HepG2 (cell line): Measurements from ENCODE around the gene MAP7D3. TPM values are rescaled to one million over a fixed set of nuclear protein-coding genes. Genes with fewer than 3 reads are reported as not detected.

Experiments
- ATAC-seq: fragments of 200-7000 bp; cut with Tn5 transposase; 3 replicates; pipeline ENCODE4 v1.9.1; 2020; ENCODE audit warnings: mild to moderate bottlenecking, moderate library complexity
- BruUV-seq: library from RNA; stranded (reverse); fragments of 400-500 nt; replicated peaks from 2 replicates; lab custom pipeline; 2021; lab: Mats Ljungman, UMichigan
- CTCF ChIA-PET: fragments of 300-600 bp; formaldehyde crosslinking; extraction: SDS; loops from one replicate; lab custom pipeline; 2021; ENCODE audit warnings: low total read pairs, inconsistent platforms, low intra/inter-chr PET ratio; lab: Yijun Ruan, JAX
- POLR2A ChIA-PET: fragments of 350-600 bp; sonication (Branson Sonifier 250); formaldehyde crosslinking; loops from one replicate; lab custom pipeline; 2020; ENCODE audit warnings: antibody characterized with exemption, inconsistent platforms; lab: Yijun Ruan, JAX
- DNase-seq: peaks from one replicate; pipeline ENCODE4 v3.0.0-alpha.2; 2015; ENCODE audit warnings: low spot score
- FAIRE-seq: peaks from 3 replicates; lab custom pipeline; 2011; peaks lifted over from hg19 to GRCh38; lab: Jason Lieb, UNC
- H2AFZ ChIP-seq: one replicate; pipeline ENCODE4 v1.6.1; 2011; ENCODE audit warnings: low read length, inconsistent platforms
- H3K27ac ChIP-seq: fragments of 300-600 bp; 3 replicates; pipeline ENCODE4 v1.8.0; 2011; ENCODE audit warnings: mixed run types, mild to moderate bottlenecking, mixed read lengths, low read length, inconsistent platforms; ENCODE audit not compliant: insufficient read depth; ENCODE audit errors: extremely low read length
- H3K27me3 ChIP-seq, 2 experiments: fragments of 200-600 bp in 1 of 2; 2 replicates in 1 of 2; 3 replicates in 1 of 2; pipeline versions ENCODE4 v1.6.0 to v1.8.0; 2011; ENCODE audit warnings: low read length in 2 of 2, mild to moderate bottlenecking in 2 of 2, moderate library complexity in 2 of 2, inconsistent platforms in 1 of 2; ENCODE audit not compliant: insufficient read depth in 2 of 2, control insufficient read depth in 1 of 2
- H3K36me3 ChIP-seq, 2 experiments: fragments of 200-600 bp in 1 of 2; replicated peaks in 1 of 2; 2 replicates in 1 of 2; 3 replicates in 1 of 2; pipeline versions ENCODE4 v1.5.1 to v1.8.0; 2011; ENCODE audit warnings: low read length in 2 of 2, inconsistent platforms in 1 of 2; ENCODE audit not compliant: insufficient read depth in 2 of 2, control insufficient read depth in 1 of 2
- H3K4me1 ChIP-seq: 2 replicates; pipeline ENCODE4 v1.5.1; 2012; ENCODE audit warnings: low read length, inconsistent platforms; ENCODE audit not compliant: insufficient read depth
- H3K4me2 ChIP-seq: 2 replicates; pipeline ENCODE4 v1.6.0; 2011; ENCODE audit warnings: low read depth, low read length, inconsistent platforms
- H3K4me3 ChIP-seq, 3 experiments: fragments of 200-600 bp in 1 of 3; sonication (generic), shearing (Covaris generic) in 1 of 3; replicated peaks in 1 of 3; 2 replicates each; pipeline ENCODE4 v1.5.1; 2011 to 2016; ENCODE audit warnings: low read length in 3 of 3, inconsistent platforms in 2 of 3, low read depth in 2 of 3, mild to moderate bottlenecking in 2 of 3, control low read depth in 1 of 3, mixed read lengths in 1 of 3; ENCODE audit not compliant: insufficient read depth in 1 of 3
- H3K79me2 ChIP-seq: one replicate; pipeline ENCODE4 v1.6.1; 2011; ENCODE audit warnings: low read length, inconsistent platforms; ENCODE audit not compliant: insufficient read depth
- H3K9ac ChIP-seq: 2 replicates; pipeline ENCODE4 v1.6.0; 2011; ENCODE audit warnings: mild to moderate bottlenecking, low read depth, low read length, inconsistent platforms; ENCODE audit not compliant: insufficient read depth
- H3K9me3 ChIP-seq: 2 replicates; pipeline ENCODE4 v1.5.1; 2012; ENCODE audit warnings: mild to moderate bottlenecking, low read length
- H4K20me1 ChIP-seq: 2 replicates; pipeline ENCODE4 v1.6.0; 2011; ENCODE audit warnings: inconsistent platforms, mild to moderate bottlenecking, low read length, moderate library complexity; ENCODE audit not compliant: insufficient read depth
- DNMT1 ChIP-seq: sonication (generic); formaldehyde crosslinking; IDR thresholded peaks from 2 replicates; pipeline ENCODE4 v1.5.1; 2020; ENCODE audit warnings: mild to moderate bottlenecking, missing genetic modification reagents
- HES4 ChIP-seq: sonication (generic); formaldehyde crosslinking; IDR thresholded peaks from 2 replicates; pipeline ENCODE4 v1.9.0; 2021; ENCODE audit warnings: mild to moderate bottlenecking, missing genetic modification reagents, borderline replicate concordance
- KDM1A ChIP-seq: IDR thresholded peaks from 2 replicates; pipeline ENCODE4 v1.6.1; 2016; ENCODE audit warnings: missing compliant biosample characterization
- RBFOX2 ChIP-seq: fragments of 200-400 bp; formaldehyde crosslinking; IDR thresholded peaks from 2 replicates; pipeline ENCODE4 v1.6.1; 2017; ENCODE audit warnings: low read depth, mild to moderate bottlenecking, low read length
- SCMH1 ChIP-seq: sonication (generic); formaldehyde crosslinking; IDR thresholded peaks from 2 replicates; pipeline ENCODE4 v1.9.0; 2021; ENCODE audit warnings: missing genetic modification reagents, mild to moderate bottlenecking, borderline replicate concordance
- ZNF382 ChIP-seq: sonication (generic); formaldehyde crosslinking; IDR thresholded peaks from 2 replicates; pipeline ENCODE4 v1.5.0; 2020; ENCODE audit warnings: missing genetic modification reagents, mild to moderate bottlenecking, borderline replicate concordance
- WGBS: methylation state at CpG from one replicate; pipeline ENCODE4 v1.1.6; 2017; ENCODE audit warnings: low lambda C conversion rate; 5-methylcytosine and 5-hydroxymethylcytosine counted together
- in situ Hi-C: cut with HindIII; loops from 2 replicates; pipeline ENCODE4 v1.10.0; 2017; ENCODE audit warnings: low pct_unique_long_range_greater_than_20kb; ENCODE audit not compliant: extremely low pct_ligation_motif_present
- intact Hi-C: fragments of 100-400 bp; cut with micrococcal nuclease; formaldehyde crosslinking; loops from one replicate; pipeline ENCODE4 v1.10.0; 2022; ENCODE audit not compliant: unreplicated experiment
- polyA plus RNA-seq, 8 experiments: library from polyadenylated mRNA; depleted of rRNA in 3 of 8; stranded (reverse) in 7 of 8; unstranded in 1 of 8; fragments of >200 nt; fragmentation: Illumina TruSeq in 4 of 8; extraction: Trizol in 4 of 8; gene quantifications; 2 replicates each; pipeline versions ENCODE4 v1.2.1 to v1.2.3, GENCODE V29; 2011 to 2016; ENCODE audit warnings: low read depth in 4 of 8, missing spikeins in 1 of 8, mixed read lengths in 1 of 8; ENCODE audit not compliant: insufficient read depth in 1 of 8
- total RNA-seq, 5 experiments: library from RNA; depleted of rRNA; stranded (reverse); fragments of >200 nt; fragmentation: Illumina TruSeq; extraction: Trizol; gene quantifications; 2 replicates each; pipeline ENCODE4 v1.2.3, GENCODE V29; 2016; ENCODE audit warnings: low read depth in 1 of 5
- TF ChIP-seq, protein P1 (sequence below): IDR thresholded peaks from 2 replicates; pipeline ENCODE4 v1.6.1; 2016

MAP7D3 gene
- total and polyA plus RNA-seq, 2 of the 13 experiments (the other 11 are each of a cell fraction or from before 2014, with no cell fraction given) = not detected

GRCh38 chrX:136179133-136179532 is 72.1 kb downstream of the MAP7D3 start:
- intact Hi-C loops = no loop called here
- no peak overlapping the region for H3K4me3 ChIP-seq
- H3K27ac ChIP-seq = no peak overlapping the region
- H3K27me3 ChIP-seq = no peaks in the 10 kb centered on the region
- H3K4me1 ChIP-seq = no peaks in the 10 kb centered on the region
- in situ Hi-C loops = no loop called here
- H3K36me3 ChIP-seq = no peaks in the 10 kb centered on the region
- 0% methylated on average over 4 of the region's 4 CpGs for WGBS
- BruUV-seq = no TSS peak
- no peaks in the 10 kb centered on the region for H4K20me1 ChIP-seq
- no peak overlapping the region for H2AFZ ChIP-seq
- H3K9ac ChIP-seq = no peak overlapping the region
- H3K9me3 ChIP-seq = no peaks in the 10 kb centered on the region
- ATAC-seq = no peak
- CTCF ChIA-PET = no interaction called here
- FAIRE-seq = no peak
- H3K79me2 ChIP-seq = no peaks in the 10 kb centered on the region
- no peak for DNase-seq
- POLR2A ChIA-PET = no interaction called here
- TF ChIP-seq, protein P1, sequence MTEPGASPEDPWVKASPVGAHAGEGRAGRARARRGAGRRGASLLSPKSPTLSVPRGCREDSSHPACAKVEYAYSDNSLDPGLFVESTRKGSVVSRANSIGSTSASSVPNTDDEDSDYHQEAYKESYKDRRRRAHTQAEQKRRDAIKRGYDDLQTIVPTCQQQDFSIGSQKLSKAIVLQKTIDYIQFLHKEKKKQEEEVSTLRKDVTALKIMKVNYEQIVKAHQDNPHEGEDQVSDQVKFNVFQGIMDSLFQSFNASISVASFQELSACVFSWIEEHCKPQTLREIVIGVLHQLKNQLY = no peak
- no peak for TF ChIP-seq HES4 (CRISPR knock-in tag)
- TF ChIP-seq, all 625 proteins: peak for 0
- no peak overlapping the region for H3K4me2 ChIP-seq

GRCh38 chrX:136176399-136176825 is 74.8 kb downstream of the MAP7D3 start:
- H3K27ac ChIP-seq = no peak overlapping the region
- ChIA-PET POLR2A (no interaction called here), CTCF (no interaction called here)
- in situ Hi-C loops (no loop called here), intact Hi-C loops (no loop called here)
- no peak overlapping the region for H2AFZ ChIP-seq
- DNase-seq (no peak), FAIRE-seq (no peak), ATAC-seq (no peak)
- no peaks in the 10 kb centered on the region for H3K36me3 ChIP-seq
- H3K4me2 ChIP-seq = no peak overlapping the region
- TF ChIP-seq ZNF382 (CRISPR knock-in tag) = no peak
- TF ChIP-seq RBFOX2 = no peak
- no peak for TF ChIP-seq DNMT1 (CRISPR knock-in tag)
- TF ChIP-seq KDM1A = no peak
- TF ChIP-seq SCMH1 (CRISPR knock-in tag) = no peak
- H4K20me1 ChIP-seq = no peaks in the 10 kb centered on the region
- no peaks in the 10 kb centered on the region for H3K27me3 ChIP-seq
- no peak overlapping the region for H3K9ac ChIP-seq
- 0% methylated on average over 2 of the region's 2 CpGs for WGBS
- H3K9me3 ChIP-seq = no peaks in the 10 kb centered on the region
- no peak overlapping the region for H3K4me3 ChIP-seq
- H3K79me2 ChIP-seq = no peaks in the 10 kb centered on the region
- no peaks in the 10 kb centered on the region for H3K4me1 ChIP-seq
- no TSS peak for BruUV-seq
